Mucosa of descending colon (tissue), 3 donors: Measurements from ENCODE around the gene DYRK2. TPM values are rescaled to one million over a fixed set of nuclear protein-coding genes. Genes with fewer than 3 reads are reported as not detected.

Experiments used
- ATAC-seq: fragments of 200-7000 bp; cut with Tn5 transposase; one replicate; pipeline ENCODE4 v1.9.1; 2020; ENCODE audit warnings: mild to moderate bottlenecking, moderate library complexity
- DNase-seq, 3 donors: peaks; one replicate each; pipeline ENCODE4 v3.0.0-alpha.2; 2020
- H3K36me3 ChIP-seq: fragments of 200-600 bp; one replicate; pipeline ENCODE4 v1.8.0; 2021; ENCODE audit warnings: low read depth, mild to moderate bottlenecking
- H3K4me1 ChIP-seq: fragments of 200-600 bp; one replicate; pipeline ENCODE4 v1.8.0; 2021; ENCODE audit warnings: low read depth, mild to moderate bottlenecking
- H3K4me3 ChIP-seq: fragments of 200-600 bp; one replicate; pipeline ENCODE4 v1.8.0; 2021; ENCODE audit warnings: mild to moderate bottlenecking
- H3K9me3 ChIP-seq: fragments of 200-600 bp; one replicate; pipeline ENCODE4 v1.8.0; 2021; ENCODE audit warnings: mild to moderate bottlenecking
- CTCF ChIP-seq: fragments of 200-600 bp; IDR thresholded peaks from one replicate; pipeline ENCODE4 v1.8.0; 2022; ENCODE audit warnings: antibody characterized with exemption, mild to moderate bottlenecking
- intact Hi-C, 2 donors: fragments of 100-400 bp; cut with DNase I in 1 of 2; cut with micrococcal nuclease in 1 of 2; formaldehyde crosslinking; loops; one replicate each; pipeline versions ENCODE4 v1.11.0 to v1.11.1; 2022; cut with DNase I, micrococcal nuclease
- total RNA-seq, 3 donors: library from RNA; stranded (reverse); fragmentation: NEBNext Ultra II Directional in 2 of 3; extraction: Animal tissue kit (Norgen Biotek cat#: 25700) in 2 of 3; gene quantifications; one replicate each; pipeline versions ENCODE4 v1.2.1 to v1.2.4, GENCODE V29; 2021 to 2023
- donor health status: DM: no; HTN: no; CAD: no; lungs with moderate emphysema.
- donor health status: DM: no; HTN: no; CAD: no.
- donor health status: DM: no; HTN: yes; CAD: no.

DYRK2 gene
- total RNA-seq, 3 donors from 2014 or later, result 65.2 to 161 (median 111) TPM

DNA sequence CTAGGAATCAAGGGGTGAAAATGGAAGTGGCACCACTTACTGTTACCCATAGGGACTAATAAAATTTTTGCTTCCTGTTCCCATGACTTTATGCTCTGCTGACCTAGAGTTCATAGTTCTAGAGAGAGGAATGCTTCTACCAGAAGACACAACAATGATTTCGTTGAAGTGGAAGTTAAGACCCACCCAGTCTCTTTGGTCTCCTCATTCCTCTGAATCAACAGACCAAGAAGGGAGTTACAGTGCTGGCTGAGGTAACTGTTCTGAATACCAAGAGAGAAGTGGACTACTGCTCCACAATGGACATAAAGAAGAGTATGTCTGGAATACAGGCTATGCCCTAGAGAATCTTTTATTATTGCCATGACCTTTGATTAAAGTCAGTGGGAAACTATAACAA is 23.5 kb upstream of the DYRK2 start:
- TF ChIP-seq CTCF, result no peak
- H3K4me1 ChIP-seq, result no peaks in the 10 kb centered on the region
- intact Hi-C loops, result no loop called here
- no peak overlapping the region for H3K4me3 ChIP-seq
- ATAC-seq, result peak; percentile 29
- DNase-seq, result no peak
- no peaks in the 10 kb centered on the region for H3K9me3 ChIP-seq
- no peaks in the 10 kb centered on the region for H3K36me3 ChIP-seq

DNA sequence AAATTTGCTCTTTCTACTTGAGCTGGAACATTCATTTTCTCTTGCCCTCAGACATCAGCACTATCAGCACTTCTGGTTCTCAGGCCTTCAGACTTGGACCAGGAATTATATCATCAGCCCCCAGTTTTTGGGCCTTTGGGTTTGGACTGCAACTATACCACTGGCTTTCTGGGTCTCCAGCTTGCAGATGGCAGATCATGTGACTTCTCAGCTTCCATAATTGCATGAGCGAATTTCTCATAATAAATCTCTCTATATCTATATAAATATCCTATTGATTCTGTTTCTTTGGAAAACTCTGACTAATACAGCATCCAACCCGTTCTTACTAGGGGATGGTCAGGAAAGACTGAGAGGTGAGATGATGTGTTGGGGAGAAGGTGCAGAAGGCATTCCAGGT is 22.4 kb upstream of the DYRK2 start:
- no peak for ATAC-seq
- no peaks in the 10 kb centered on the region for H3K4me1 ChIP-seq
- intact Hi-C loops, result no loop called here
- no peaks in the 10 kb centered on the region for H3K36me3 ChIP-seq
- no peak for DNase-seq
- no peak for TF ChIP-seq CTCF
- H3K4me3 ChIP-seq, result no peak overlapping the region
- no peaks in the 10 kb centered on the region for H3K9me3 ChIP-seq

DNA sequence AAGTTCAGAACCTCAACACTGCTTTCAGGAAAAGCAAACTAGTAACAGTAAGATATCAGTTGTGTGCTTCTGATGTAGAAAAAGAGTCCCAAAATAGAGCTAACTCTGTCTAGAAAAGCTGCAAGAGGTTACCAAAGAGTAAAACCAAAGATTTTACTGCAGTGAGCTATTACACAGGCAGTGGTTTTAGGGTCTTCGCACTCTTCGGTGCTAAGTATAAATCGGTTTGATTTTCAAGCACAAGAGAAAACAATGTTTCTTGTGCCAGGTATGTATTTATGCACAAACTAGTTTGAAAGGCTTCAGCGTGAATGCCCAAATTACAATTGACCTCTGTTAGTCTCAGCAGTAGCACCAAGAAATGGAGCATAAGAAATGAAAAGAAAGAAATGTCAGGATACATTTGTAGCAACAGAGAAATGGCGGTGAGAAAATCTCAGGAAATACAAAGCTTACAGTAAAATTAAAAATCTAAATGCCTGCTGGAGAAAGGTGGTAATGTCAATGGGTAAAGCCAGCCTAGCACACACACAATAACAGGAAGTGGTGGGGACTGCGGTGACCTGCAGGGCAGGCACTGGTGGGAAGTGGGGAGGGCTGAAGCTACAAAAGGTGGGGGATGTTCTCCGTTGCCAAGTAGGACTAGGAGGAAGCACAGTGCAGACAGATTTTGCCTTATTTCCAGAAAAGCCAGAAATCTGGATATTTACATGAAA is 18.0 kb upstream of the DYRK2 start:
- TF ChIP-seq CTCF, result no peak
- Histone ChIP-seq H3K4me1 (no peaks in the 10 kb centered on the region), H3K36me3 (no peaks in the 10 kb centered on the region), H3K4me3 (no peak overlapping the region), H3K9me3 (no peaks in the 10 kb centered on the region)
- ATAC-seq, result peak; percentile 97
- intact Hi-C loops, result no loop called here
- DNase-seq, result peak; percentile 59 to 83 (median 76)

GRCh38 chr12:67632005-67632404 is 16.5 kb upstream of the DYRK2 start:
- DNase-seq (no peak), ATAC-seq (no peak)
- no peak overlapping the region for H3K4me3 ChIP-seq
- intact Hi-C loops, result no loop called here
- TF ChIP-seq CTCF, result no peak
- H3K36me3 ChIP-seq, result no peaks in the 10 kb centered on the region
- H3K4me1 ChIP-seq, result no peaks in the 10 kb centered on the region
- no peaks in the 10 kb centered on the region for H3K9me3 ChIP-seq

DNA sequence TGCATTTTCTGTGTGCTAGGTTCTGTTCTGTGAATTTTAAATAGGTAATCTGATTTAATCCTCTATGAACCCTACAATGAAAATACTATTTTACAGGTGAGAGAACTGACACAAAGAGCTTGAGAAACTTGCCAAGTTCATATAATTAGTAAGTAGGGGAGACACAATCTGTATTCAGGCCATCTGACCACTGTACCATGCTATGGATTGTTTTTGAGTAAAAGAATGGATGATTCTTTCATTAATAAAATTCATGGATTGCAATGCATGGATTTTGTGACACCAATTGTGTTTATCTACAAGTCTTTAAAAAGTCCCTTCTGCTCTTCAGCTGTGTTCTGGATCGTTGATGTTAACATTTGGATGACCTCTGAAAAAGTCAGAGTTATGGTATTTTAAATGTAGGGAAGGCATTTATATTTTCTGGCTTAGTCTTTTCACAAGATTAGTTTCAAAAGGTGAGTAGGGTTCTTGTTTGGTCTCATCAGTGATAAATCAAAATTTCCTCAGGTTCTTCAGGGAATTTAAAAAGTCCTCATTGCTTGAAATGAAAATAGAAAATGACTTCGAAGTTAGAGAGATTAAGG is 15.4 kb upstream of the DYRK2 start:
- H3K4me3 ChIP-seq, result no peak overlapping the region
- ATAC-seq (no peak), DNase-seq (no peak)
- TF ChIP-seq CTCF, result no peak
- no peaks in the 10 kb centered on the region for H3K4me1 ChIP-seq
- no peaks in the 10 kb centered on the region for H3K9me3 ChIP-seq
- intact Hi-C loops, result no loop called here
- no peaks in the 10 kb centered on the region for H3K36me3 ChIP-seq
